Nephron progenitor cell (in vitro differentiated cells): Measurements from ENCODE around the gene SH2D3C.

Experiments
- DNase-seq: peaks from one replicate; pipeline ENCODE4 v3.0.0; 2021
- H3K27ac Mint-ChIP-seq: 2 replicates; pipeline ENCODE4 v1.8.0; 2021; ENCODE audit warnings: mild to moderate bottlenecking, moderate library complexity, mixed read lengths
- H3K27me3 Mint-ChIP-seq: 2 replicates; pipeline ENCODE4 v1.8.0; 2021; ENCODE audit warnings: mild to moderate bottlenecking, low read depth, mixed read lengths; ENCODE audit not compliant: poor library complexity
- H3K36me3 Mint-ChIP-seq: 2 replicates; pipeline ENCODE4 v1.8.0; 2021; ENCODE audit warnings: low read depth, mixed read lengths
- H3K4me1 Mint-ChIP-seq: 2 replicates; pipeline ENCODE4 v1.8.0; 2021; ENCODE audit warnings: mixed read lengths
- H3K4me3 Mint-ChIP-seq: 2 replicates; pipeline ENCODE4 v1.8.0; 2021; ENCODE audit warnings: mild to moderate bottlenecking, moderate library complexity, mixed read lengths
- H3K9me3 Mint-ChIP-seq: 2 replicates; pipeline ENCODE4 v1.8.0; 2021; ENCODE audit warnings: mild to moderate bottlenecking, moderate library complexity, mixed read lengths
- CTCF ChIP-seq: fragments of 200-600 bp; sonication (generic); IDR thresholded peaks from 2 replicates; pipeline ENCODE4 v1.5.0; 2021; ENCODE audit warnings: antibody characterized with exemption

The SH2D3C gene

GRCh38 chr9:127817881-127818434 lies 39.5 kb upstream of the SH2D3C start:
- no peak for TF ChIP-seq CTCF
- Mint-ChIP-seq H3K4me1 (peaks cover 19% of the 10 kb centered on the region), H3K27ac (peak overlapping the region; percentile 77), H3K36me3 (no peaks in the 10 kb centered on the region), H3K9me3 (no peaks in the 10 kb centered on the region), H3K4me3 (no peak overlapping the region), H3K27me3 (peaks cover 3% of the 10 kb centered on the region)
- no peak for DNase-seq

- H3K4me3 Mint-ChIP-seq, result no peak overlapping the region
- H3K9me3 Mint-ChIP-seq, result no peaks in the 10 kb centered on the region
- peaks cover 19% of the 10 kb centered on the region for H3K4me1 Mint-ChIP-seq
- DNase-seq, result no peak
- peaks cover 2% of the 10 kb centered on the region for H3K36me3 Mint-ChIP-seq
- H3K27ac Mint-ChIP-seq, result peak overlapping the region; percentile 39
- TF ChIP-seq CTCF, result no peak
- peaks cover 3% of the 10 kb centered on the region for H3K27me3 Mint-ChIP-seq
These were observed 38.3 kb upstream of the SH2D3C start for GRCh38 chr9:127816728-127817127.

GRCh38 chr9:127816362-127816725 lies 37.9 kb upstream of the SH2D3C start:
- no peak for DNase-seq
- no peak for TF ChIP-seq CTCF
- H3K4me1 Mint-ChIP-seq, result peaks cover 19% of the 10 kb centered on the region
- H3K9me3 Mint-ChIP-seq, result no peaks in the 10 kb centered on the region
- peaks cover 4% of the 10 kb centered on the region for H3K36me3 Mint-ChIP-seq
- peaks cover 3% of the 10 kb centered on the region for H3K27me3 Mint-ChIP-seq
- H3K4me3 Mint-ChIP-seq, result no peak overlapping the region
- H3K27ac Mint-ChIP-seq, result peak overlapping the region; percentile 39

GRCh38 chr9:127815512-127816361 lies 37.3 kb upstream of the SH2D3C start:
- Mint-ChIP-seq H3K4me3 (no peak overlapping the region), H3K36me3 (peaks cover 4% of the 10 kb centered on the region), H3K27me3 (peaks cover 3% of the 10 kb centered on the region), H3K4me1 (peaks cover 19% of the 10 kb centered on the region), H3K9me3 (no peaks in the 10 kb centered on the region), H3K27ac (peak overlapping the region; percentile 75)
- DNase-seq, result no peak
- TF ChIP-seq CTCF, result no peak

GRCh38 chr9:127814619-127815511 lies 36.4 kb upstream of the SH2D3C start:
- H3K27ac Mint-ChIP-seq, result peak overlapping the region; percentile 75
- no peaks in the 10 kb centered on the region for H3K9me3 Mint-ChIP-seq
- H3K36me3 Mint-ChIP-seq, result peaks cover 4% of the 10 kb centered on the region
- no peak for TF ChIP-seq CTCF
- peaks cover 19% of the 10 kb centered on the region for H3K4me1 Mint-ChIP-seq
- H3K4me3 Mint-ChIP-seq, result no peak overlapping the region
- no peaks in the 10 kb centered on the region for H3K27me3 Mint-ChIP-seq
- no peak for DNase-seq
